Peyer's patch (tissue), 4 donors: ENCODE measurements around the gene ZDHHC11. TPM values are rescaled to one million over a fixed set of nuclear protein-coding genes. Genes with fewer than 3 reads are reported as not detected.
A peak's percentile ranks its signal among the peaks of the same experiment; 100 is the strongest.
"Not testable (repeated sequence)": the region's sequence is repeated elsewhere in the genome, so short reads cannot be mapped to it uniquely, and the experiment has no call there.

Source experiments
- DNase-seq, 3 donors: peaks; one replicate each; pipeline ENCODE4 v3.0.0-alpha.2; 2017 to 2019
- H3K27ac ChIP-seq, 4 donors: fragments of 200-600 bp; sonication (generic); one replicate each; pipeline ENCODE4 v1.5.1; 2016 to 2019
- H3K27me3 ChIP-seq, 2 donors: fragments of 200-600 bp; sonication (generic); one replicate each; pipeline ENCODE4 v1.5.1; 2019
- H3K36me3 ChIP-seq, 3 donors: fragments of 200-600 bp; sonication (generic); one replicate each; pipeline ENCODE4 v1.5.1; 2016 to 2019
- H3K4me1 ChIP-seq, 4 donors: fragments of 200-600 bp; sonication (generic); one replicate each; pipeline ENCODE4 v1.5.1; 2016 to 2019
- H3K4me3 ChIP-seq, 4 donors: fragments of 200-600 bp; sonication (generic); 1 replicate in 3 of 4; 2 replicates in 1 of 4; pipeline ENCODE4 v1.5.1; 2016 to 2019; ENCODE audit warnings: mild to moderate bottlenecking in 1 of 4
- H3K9me3 ChIP-seq, 4 donors: fragments of 200-600 bp; sonication (generic); one replicate each; pipeline ENCODE4 v1.5.1; 2016 to 2019; ENCODE audit warnings: mild to moderate bottlenecking in 1 of 4
- CTCF ChIP-seq, 6 experiments: fragments of 450-650 bp in 4 of 6; fragments of 200-600 bp in 2 of 6; sonication (generic) in 1 of 6; IDR thresholded peaks; one replicate each; pipeline ENCODE4 v1.5.1; 2017 to 2019; ENCODE audit warnings: antibody characterized with exemption in 6 of 6, mild to moderate bottlenecking in 3 of 6, moderate library complexity in 1 of 6
- POLR2A ChIP-seq, 2 donors: fragments of 450-650 bp; IDR thresholded peaks; one replicate each; pipeline ENCODE4 v1.5.1; 2017; ENCODE audit warnings: antibody characterized with exemption in 2 of 2, mild to moderate bottlenecking in 2 of 2, moderate library complexity in 2 of 2
- total RNA-seq, 4 donors: library from RNA; depleted of rRNA; stranded (reverse); fragments of >200 nt; gene quantifications; one replicate each; pipeline ENCODE4 v1.1.0, GENCODE V29; 2016

Gene ZDHHC11
- total RNA-seq, 4 donors from 2014 or later: 7.7 to 82.5 (median 29.6) TPM

DNA sequence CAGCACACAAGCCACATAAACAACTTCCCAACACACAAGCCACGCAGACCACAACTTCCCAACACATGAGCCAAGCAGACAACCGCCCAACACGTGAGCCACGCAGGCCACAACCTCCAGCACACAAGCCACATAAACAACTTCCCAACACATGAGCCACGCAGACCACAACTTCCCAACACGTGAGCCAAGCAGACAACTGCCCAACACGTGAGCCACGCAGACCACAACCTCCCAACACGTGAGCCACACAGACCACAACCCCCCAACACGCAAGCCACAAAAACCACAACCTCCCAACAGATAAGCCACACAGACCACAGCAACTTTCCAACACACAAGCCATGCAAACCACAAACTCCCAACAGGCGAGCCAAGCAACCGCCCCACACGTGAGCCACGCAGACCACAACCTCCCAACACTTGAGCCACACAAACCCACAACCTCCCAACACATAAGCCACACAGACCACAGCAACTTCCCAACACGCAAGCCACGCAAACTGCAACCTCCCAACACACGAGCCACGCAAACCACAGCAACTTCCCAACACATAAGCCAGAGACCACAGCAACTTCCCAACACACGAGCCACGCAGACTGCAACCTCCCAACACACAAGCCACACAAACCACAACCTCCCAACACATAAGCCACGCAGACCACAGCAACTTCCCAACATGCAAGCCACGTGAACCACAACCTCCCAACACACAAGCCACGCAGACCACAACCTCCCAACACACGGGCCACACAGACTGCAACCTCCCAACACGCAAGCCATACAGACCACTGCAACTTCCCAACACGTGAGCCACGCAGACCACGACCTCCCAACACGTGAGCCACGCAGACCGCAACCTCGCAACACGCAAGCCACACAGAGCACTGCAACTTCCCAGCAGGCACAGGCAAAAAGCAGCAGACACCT is 31.7 kb upstream of the ZDHHC11 start:
- DNase-seq: no peak
- no peak overlapping the region for H3K27ac ChIP-seq
- no peak overlapping the region for H3K4me3 ChIP-seq
- no peak for TF ChIP-seq CTCF (IDR thresholded peaks at IDR 0.05)
- no peak for TF ChIP-seq POLR2A (IDR thresholded peaks at IDR 0.05)
- H3K4me1 ChIP-seq: no peaks in the 10 kb centered on the region
- no peaks in the 10 kb centered on the region for H3K27me3 ChIP-seq
- peaks cover 0 to 76% (median 0%) of the 10 kb centered on the region in 3 donors for H3K36me3 ChIP-seq
- no peaks in the 10 kb centered on the region for H3K9me3 ChIP-seq

- H3K36me3 ChIP-seq: peaks cover 0 to 76% (median 0%) of the 10 kb centered on the region in 3 donors
- H3K4me1 ChIP-seq: no peaks in the 10 kb centered on the region
- H3K27me3 ChIP-seq: no peaks in the 10 kb centered on the region
- no peak for DNase-seq
- TF ChIP-seq POLR2A (IDR thresholded peaks at IDR 0.05) (no peak), CTCF (IDR thresholded peaks at IDR 0.05) (no peak)
- no peaks in the 10 kb centered on the region for H3K9me3 ChIP-seq
- H3K4me3 ChIP-seq: no peak overlapping the region
- H3K27ac ChIP-seq: no peak overlapping the region
These were observed 30.8 kb upstream of the ZDHHC11 start for GRCh38 chr5:881551-881935.

DNA sequence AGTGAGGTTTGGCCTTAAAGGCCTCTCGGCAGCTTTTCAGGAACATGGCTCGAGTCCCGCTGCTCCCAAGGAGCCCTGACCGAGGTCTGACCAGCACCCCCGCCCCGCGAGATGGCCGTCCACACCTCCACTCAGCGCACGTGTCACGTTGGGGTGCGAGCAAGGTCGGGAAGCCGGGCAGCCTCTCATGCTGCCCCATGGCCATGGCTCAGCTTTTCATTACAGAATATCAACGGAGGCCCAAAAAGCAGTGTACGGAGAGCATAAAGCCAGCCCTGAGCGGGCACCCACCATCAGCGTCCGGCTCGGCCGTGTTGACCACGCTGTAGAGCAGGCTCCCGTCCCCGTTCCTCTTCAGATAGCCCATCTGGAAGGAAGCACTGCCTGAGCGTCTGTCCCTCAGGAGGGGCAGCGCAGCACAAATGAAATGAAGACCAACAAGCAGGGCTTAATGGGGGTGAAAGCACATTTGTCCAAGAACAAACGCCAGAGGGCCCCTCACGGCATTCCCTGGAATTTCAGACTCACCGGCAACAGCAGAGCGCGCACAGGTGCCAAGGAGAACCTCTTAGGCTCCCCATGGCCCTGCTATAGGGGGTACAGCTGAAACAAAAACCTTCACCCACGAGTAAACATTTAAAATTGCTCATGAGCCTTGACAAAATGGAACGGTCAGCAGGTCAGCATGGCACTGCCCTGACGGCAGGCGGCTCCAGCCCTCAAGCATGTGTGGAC is 30.2 kb upstream of the ZDHHC11 start:
- peaks cover 0 to 76% (median 0%) of the 10 kb centered on the region in 3 donors for H3K36me3 ChIP-seq
- H3K4me3 ChIP-seq: no peak overlapping the region
- TF ChIP-seq CTCF (IDR thresholded peaks at IDR 0.05) (no peak), POLR2A (IDR thresholded peaks at IDR 0.05) (no peak)
- H3K27ac ChIP-seq: no peak overlapping the region
- no peaks in the 10 kb centered on the region for H3K4me1 ChIP-seq
- H3K9me3 ChIP-seq: no peaks in the 10 kb centered on the region
- DNase-seq: peak in 1 of 3 donors; percentile 44
- H3K27me3 ChIP-seq: no peaks in the 10 kb centered on the region

- DNase-seq, H3K27ac ChIP-seq, H3K4me3 ChIP-seq, H3K27me3 ChIP-seq, H3K4me1 ChIP-seq, H3K9me3 ChIP-seq: not testable (repeated sequence)
- peaks cover 0 to 76% (median 0%) of the 10 kb centered on the region in 3 donors for H3K36me3 ChIP-seq
These were observed 27.9 kb upstream of the ZDHHC11 start for GRCh38 chr5:878677-879076.

- no peak overlapping the region for H3K4me3 ChIP-seq
- no peaks in the 10 kb centered on the region for H3K27me3 ChIP-seq
- H3K27ac ChIP-seq: no peak overlapping the region
- no peaks in the 10 kb centered on the region for H3K9me3 ChIP-seq
- peaks cover 0 to 75% (median 0%) of the 10 kb centered on the region in 3 donors for H3K36me3 ChIP-seq
- TF ChIP-seq CTCF (IDR thresholded peaks at IDR 0.05): no peak
- H3K4me1 ChIP-seq: no peaks in the 10 kb centered on the region
- DNase-seq: no peak
These were observed 27.3 kb upstream of the ZDHHC11 start for GRCh38 chr5:878125-878524.
